HT-29 (cell line): Measurements from ENCODE around the gene TMEM178B. TPM values are rescaled to one million over a fixed set of nuclear protein-coding genes. Genes with fewer than 3 reads are reported as not detected.
"Not testable (repeated sequence)": the region's sequence is repeated elsewhere in the genome, so short reads cannot be mapped to it uniquely, and the experiment has no call there.

ENCODE experiments used
- DNase-seq: peaks from one replicate; pipeline ENCODE4 v3.0.0-alpha.2; 2015; ENCODE audit warnings: low spot score
- total RNA-seq: library from RNA; depleted of rRNA; stranded (reverse); fragments of >200 nt; shearing (Covaris generic); gene quantifications from 2 replicates; pipeline ENCODE4 v1.2.3, GENCODE V29; 2014

The TMEM178B gene
- total RNA-seq, 1 experiment from 2014 or later, result 2.1 TPM

GRCh38 chr7:141354251-141354650, 280.4 kb downstream of the TMEM178B start:
- no peak for DNase-seq

GRCh38 chr7:141355032-141355431, 281.2 kb downstream of the TMEM178B start:
- DNase-seq, result no peak

DNA sequence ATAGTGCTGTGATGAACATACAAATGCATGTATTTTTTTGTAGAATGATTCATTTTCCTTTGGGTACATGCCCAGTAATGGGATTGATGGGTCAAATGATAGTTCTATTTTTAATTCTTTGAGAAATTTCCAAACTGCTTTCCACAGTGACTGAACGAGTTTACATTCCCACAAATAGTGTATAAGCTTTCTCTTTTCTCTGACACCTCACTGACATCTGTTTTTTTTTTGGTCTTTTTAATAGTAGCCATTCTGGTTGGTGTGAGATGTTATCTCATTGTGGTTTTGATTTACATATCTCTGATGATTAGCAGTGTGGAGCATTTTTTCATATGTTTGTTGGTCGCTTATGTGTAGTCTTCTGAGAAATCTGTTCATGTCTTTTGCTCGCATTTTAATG, 282.3 kb downstream of the TMEM178B start:
- DNase-seq, result no peak

GRCh38 chr7:141358386-141358785, 284.5 kb downstream of the TMEM178B start:
- DNase-seq, result no peak

GRCh38 chr7:141359262-141359661, 285.4 kb downstream of the TMEM178B start:
- DNase-seq, result no peak

DNA sequence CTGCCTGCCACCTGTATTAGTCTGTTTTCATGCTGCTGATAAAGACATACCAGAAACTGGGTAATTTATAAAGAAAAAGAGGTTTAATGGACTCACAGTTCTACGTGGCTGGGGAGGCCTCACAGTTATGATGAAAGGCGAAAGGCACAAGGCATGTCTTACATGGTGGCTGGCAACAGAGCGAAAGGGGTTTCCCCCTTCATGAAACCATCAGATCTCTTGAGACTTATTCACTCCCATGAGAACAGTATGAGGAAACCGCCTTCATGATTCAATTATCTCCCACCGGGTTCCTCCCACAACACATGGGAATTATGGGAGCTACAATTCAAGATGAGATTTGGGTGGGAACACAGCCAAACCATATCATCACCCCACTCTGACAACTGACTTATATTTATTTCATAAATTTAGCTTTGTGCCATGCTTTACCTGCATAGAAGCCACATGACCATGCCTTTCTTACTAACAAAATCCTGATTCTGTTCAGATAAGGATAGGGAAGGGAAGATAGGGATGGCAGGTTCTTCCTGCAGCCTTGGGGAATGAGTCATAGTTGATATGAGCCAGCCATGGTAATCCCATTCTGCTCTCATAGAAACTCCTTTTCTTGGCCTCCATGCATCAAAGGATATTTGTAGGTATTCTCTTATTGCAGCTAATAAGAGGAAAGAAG, 286.0 kb downstream of the TMEM178B start:
- DNase-seq, result no peak

DNA sequence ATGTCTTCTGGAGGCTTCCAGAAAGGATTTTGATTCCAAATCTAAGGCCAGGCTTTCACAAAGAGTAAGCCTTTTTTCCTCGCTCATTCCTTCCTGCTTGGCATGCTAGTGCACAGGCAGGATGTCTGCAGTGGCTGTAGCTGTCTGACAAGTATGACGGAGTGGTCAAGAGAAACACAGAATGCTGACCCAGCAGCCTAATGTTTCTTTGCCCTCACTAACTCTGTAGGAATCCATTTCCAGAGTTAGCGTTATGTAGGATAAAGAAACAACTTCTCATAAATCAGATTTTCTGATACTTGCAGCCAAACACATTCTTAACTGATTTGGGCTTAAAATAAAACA, 286.5 kb downstream of the TMEM178B start:
- DNase-seq, result no peak

DNA sequence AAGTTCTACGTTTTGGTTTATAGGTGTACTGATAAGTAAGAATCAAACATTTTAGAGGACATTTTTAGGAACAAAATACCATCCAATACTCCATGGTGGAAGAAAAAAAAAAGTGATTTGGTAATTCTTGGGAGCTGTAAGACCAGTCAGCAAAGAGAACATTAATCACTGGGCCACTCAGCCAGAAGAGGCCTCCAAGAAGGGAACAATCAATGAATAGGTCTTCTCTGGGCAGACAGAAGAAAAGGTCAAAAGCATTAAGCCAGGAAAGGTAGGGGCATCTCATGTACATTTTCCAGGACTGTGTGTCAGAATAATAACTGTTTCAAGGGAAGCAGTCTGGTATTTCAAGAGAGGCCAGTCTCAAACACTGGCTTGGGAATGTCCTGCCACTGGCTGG, 286.9 kb downstream of the TMEM178B start:
- DNase-seq, result no peak

GRCh38 chr7:141361479-141361878, 287.6 kb downstream of the TMEM178B start:
- DNase-seq, result no peak

DNA sequence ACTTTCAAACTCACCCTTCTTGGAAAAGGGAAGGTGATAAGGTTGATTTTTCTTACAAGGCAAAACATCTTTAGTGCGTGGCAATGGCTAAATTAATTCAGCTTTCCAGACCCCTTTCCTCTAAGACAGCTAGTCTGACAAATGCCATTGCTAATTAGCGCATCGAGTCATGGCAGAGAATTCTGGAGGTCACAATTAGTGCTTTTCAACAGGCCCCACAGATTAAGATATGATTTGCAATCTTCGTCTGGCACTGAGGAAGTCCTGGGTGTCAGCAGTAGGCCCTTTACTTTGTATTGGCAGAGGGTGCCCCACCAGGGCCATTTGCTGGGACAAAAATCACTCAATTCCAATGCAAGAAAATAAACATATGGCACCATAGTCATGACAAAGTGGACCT, 288.1 kb downstream of the TMEM178B start:
- no peak for DNase-seq

- DNase-seq, result no peak
Observed at GRCh38 chr7:141362580-141363435, 288.9 kb downstream of the TMEM178B start.

- no peak for DNase-seq
Observed at GRCh38 chr7:141363748-141364147, 289.9 kb downstream of the TMEM178B start.

- DNase-seq, result no peak
Observed at GRCh38 chr7:141366091-141366621, 292.3 kb downstream of the TMEM178B start.

DNA sequence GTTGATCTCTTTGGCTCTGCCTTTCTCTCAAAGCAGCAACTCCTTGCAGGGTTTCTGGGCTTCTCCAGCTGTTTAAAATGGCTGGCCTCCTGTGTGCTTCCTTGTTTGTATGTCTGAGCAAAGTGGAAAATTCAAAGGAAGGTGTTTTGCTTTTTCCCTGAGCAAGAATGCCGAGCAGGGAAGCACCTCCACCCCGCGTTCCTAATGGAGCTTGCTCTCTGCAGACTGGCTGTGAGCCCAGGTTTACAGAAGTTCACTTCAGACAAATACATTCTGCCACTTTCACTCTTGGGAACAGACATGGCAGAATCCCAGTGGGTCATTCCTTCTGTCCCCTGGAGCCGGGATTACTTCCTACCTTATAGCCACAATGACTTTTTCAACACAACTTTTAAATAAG, 295.6 kb downstream of the TMEM178B start:
- no peak for DNase-seq

- no peak for DNase-seq
Observed at GRCh38 chr7:141370178-141370577, 296.3 kb downstream of the TMEM178B start.

DNA sequence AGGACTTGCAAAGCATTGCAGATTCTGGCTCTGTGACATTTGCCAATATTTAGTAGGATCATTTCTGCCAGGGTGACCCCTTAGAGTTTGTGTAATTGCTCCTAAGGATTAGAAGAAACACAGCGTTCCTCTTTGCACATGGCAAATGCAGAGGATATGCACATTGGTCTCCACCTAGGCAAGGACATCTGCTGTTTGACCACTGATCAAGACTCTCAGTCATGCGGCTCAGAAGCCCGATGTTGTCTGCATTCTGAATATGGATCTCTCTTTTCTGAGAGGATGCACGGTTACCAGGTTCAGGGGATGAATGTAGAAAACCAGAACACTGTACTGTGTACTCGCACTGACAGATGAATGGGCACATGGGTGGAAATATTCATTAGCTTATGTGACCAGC, 296.8 kb downstream of the TMEM178B start:
- DNase-seq, result no peak

- no peak for DNase-seq
Observed at GRCh38 chr7:141374425-141374824, 300.6 kb downstream of the TMEM178B start.

- no peak for DNase-seq
Observed at GRCh38 chr7:141375442-141375841, 301.6 kb downstream of the TMEM178B start.

DNA sequence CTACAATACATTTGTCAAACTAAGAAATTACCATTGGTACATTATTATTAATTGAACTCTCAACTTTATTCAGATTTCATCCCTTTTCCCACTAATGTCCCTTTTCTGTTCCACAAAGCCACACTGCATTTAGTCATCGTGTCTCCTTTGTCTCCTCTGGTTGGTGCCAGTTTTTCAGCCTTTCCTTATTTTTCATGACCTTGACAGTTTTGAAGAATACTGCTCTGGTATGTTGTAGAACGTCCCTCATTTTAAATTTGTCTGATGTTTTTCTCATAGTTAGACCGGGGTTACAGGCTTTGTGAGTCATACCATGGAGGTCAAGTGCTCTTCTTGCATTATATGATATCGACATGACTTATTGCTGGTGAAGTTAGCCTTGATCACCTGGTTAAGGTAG, 304.0 kb downstream of the TMEM178B start:
- no peak for DNase-seq

- DNase-seq, result no peak
Observed at GRCh38 chr7:141378405-141378804, 304.5 kb downstream of the TMEM178B start.

- no peak for DNase-seq
Observed at GRCh38 chr7:141381794-141382427, 308.0 kb downstream of the TMEM178B start.

DNA sequence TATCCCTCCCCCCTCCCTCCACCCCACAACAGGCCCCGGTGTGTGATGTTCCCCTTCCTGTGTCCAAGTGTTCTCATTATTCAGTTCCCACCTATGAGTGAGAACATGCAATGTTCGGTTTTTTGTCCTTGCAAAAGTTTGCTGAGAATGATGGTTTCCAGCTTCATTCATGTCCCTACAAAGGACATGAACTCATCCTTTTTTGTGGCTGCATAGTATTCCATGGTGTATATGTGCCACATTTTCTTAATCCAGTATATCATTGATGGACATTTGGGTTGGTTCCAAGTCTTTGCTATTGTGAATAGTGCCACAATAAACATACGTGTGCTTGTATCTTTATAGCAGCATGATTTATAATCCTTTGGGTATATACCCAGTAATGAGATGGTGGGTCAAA, 309.5 kb downstream of the TMEM178B start:
- not testable (repeated sequence) for DNase-seq
